Type B pancreatic cell (in vitro differentiated cells): ENCODE measurements around the gene MACIR. TPM values are rescaled to one million over a fixed set of nuclear protein-coding genes. Genes with fewer than 3 reads are reported as not detected.

Source experiments
- DNase-seq: peaks from one replicate; pipeline ENCODE4 v3.0.0; 2021; ENCODE audit warnings: mixed read lengths; ENCODE audit not compliant: unreplicated experiment; ENCODE audit errors: extremely low spot score
- H3K27ac Mint-ChIP-seq: 2 replicates; pipeline ENCODE4 v1.8.0; 2021; ENCODE audit warnings: mild to moderate bottlenecking, mixed read lengths
- H3K27me3 Mint-ChIP-seq: 2 replicates; pipeline ENCODE4 v1.8.0; 2021; ENCODE audit warnings: mixed read lengths
- H3K36me3 Mint-ChIP-seq: 2 replicates; pipeline ENCODE4 v1.8.0; 2021; ENCODE audit warnings: mixed read lengths
- H3K4me1 Mint-ChIP-seq: one replicate; pipeline ENCODE4 v1.8.0; 2021; ENCODE audit warnings: mixed read lengths; ENCODE audit not compliant: unreplicated experiment
- H3K4me3 Mint-ChIP-seq: 2 replicates; pipeline ENCODE4 v1.8.0; 2021; ENCODE audit warnings: mild to moderate bottlenecking, mixed read lengths
- H3K9me3 Mint-ChIP-seq: 2 replicates; pipeline ENCODE4 v1.8.0; 2021; ENCODE audit warnings: mixed read lengths
- total RNA-seq: library from RNA; stranded (reverse); gene quantifications from 2 replicates; pipeline ENCODE4 v1.2.1, GENCODE V29; 2021; ENCODE audit warnings: low replicate concordance
- TF ChIP-seq, protein P1 (sequence below): fragments of 200-600 bp; sonication (generic); conservative IDR thresholded peaks from 2 replicates; pipeline ENCODE4 v1.5.0; 2021; ENCODE audit warnings: antibody characterized with exemption, mild to moderate bottlenecking

Gene MACIR
- total RNA-seq, 1 donor from 2014 or later, result 19.3 TPM

- TF ChIP-seq, protein P1, sequence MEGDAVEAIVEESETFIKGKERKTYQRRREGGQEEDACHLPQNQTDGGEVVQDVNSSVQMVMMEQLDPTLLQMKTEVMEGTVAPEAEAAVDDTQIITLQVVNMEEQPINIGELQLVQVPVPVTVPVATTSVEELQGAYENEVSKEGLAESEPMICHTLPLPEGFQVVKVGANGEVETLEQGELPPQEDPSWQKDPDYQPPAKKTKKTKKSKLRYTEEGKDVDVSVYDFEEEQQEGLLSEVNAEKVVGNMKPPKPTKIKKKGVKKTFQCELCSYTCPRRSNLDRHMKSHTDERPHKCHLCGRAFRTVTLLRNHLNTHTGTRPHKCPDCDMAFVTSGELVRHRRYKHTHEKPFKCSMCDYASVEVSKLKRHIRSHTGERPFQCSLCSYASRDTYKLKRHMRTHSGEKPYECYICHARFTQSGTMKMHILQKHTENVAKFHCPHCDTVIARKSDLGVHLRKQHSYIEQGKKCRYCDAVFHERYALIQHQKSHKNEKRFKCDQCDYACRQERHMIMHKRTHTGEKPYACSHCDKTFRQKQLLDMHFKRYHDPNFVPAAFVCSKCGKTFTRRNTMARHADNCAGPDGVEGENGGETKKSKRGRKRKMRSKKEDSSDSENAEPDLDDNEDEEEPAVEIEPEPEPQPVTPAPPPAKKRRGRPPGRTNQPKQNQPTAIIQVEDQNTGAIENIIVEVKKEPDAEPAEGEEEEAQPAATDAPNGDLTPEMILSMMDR, result no peak
- H3K36me3 Mint-ChIP-seq, result no peaks in the 10 kb centered on the region
- H3K9me3 Mint-ChIP-seq, result no peaks in the 10 kb centered on the region
- no peak overlapping the region for H3K4me3 Mint-ChIP-seq
- DNase-seq, result no peak
- H3K4me1 Mint-ChIP-seq, result no peaks in the 10 kb centered on the region
- H3K27me3 Mint-ChIP-seq, result no peaks in the 10 kb centered on the region
- no peak overlapping the region for H3K27ac Mint-ChIP-seq
Measured at GRCh38 chr5:103315455-103315854, 56.9 kb downstream of the MACIR start.

DNA sequence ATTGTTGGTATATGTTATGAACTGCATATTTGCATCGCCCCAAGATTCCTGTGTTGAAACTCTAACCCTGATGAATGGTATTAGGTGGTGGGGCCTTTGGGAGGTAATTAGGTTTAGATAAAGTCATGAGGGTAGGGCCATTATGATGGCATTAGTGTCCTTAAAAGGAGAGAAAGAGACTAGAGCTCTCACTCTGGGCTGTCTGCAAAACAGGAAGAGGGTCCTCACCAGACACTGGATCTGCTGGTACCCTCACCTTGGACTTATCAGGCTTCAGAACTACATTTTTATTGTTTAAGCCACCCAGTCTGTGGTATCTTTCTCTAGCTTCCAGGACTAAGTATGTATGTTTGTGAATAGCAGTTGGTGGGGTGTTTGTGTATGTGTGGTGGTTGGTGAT lies 68.9 kb downstream of the MACIR start:
- no peak overlapping the region for H3K4me3 Mint-ChIP-seq
- DNase-seq, result no peak
- no peaks in the 10 kb centered on the region for H3K27me3 Mint-ChIP-seq
- H3K36me3 Mint-ChIP-seq, result no peaks in the 10 kb centered on the region
- H3K4me1 Mint-ChIP-seq, result no peaks in the 10 kb centered on the region
- no peaks in the 10 kb centered on the region for H3K9me3 Mint-ChIP-seq
- H3K27ac Mint-ChIP-seq, result no peak overlapping the region
- TF ChIP-seq, protein P1, result no peak

DNA sequence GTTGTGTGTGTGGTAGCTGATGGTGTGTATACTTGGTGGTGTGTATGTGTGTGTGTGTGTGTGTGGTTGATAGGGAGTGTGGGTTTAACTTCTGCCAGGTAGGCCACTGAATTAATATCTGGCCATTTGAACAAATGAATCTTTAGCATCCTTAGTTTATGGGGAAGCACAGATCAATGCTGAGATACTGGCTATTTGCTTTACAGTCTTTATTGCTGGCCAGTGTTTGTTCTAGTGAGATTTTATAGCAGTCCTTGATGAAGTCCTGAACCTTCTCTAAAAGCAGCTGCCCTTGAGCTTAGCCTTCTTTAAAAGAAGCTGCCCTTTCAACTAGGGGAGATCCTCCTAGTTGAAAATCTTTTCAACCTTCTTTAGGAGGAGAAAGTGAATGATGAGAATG lies 69.3 kb downstream of the MACIR start:
- H3K36me3 Mint-ChIP-seq, result no peaks in the 10 kb centered on the region
- H3K4me1 Mint-ChIP-seq, result no peaks in the 10 kb centered on the region
- H3K4me3 Mint-ChIP-seq, result no peak overlapping the region
- no peak for DNase-seq
- no peaks in the 10 kb centered on the region for H3K27me3 Mint-ChIP-seq
- H3K27ac Mint-ChIP-seq, result no peak overlapping the region
- TF ChIP-seq, protein P1, result no peak
- H3K9me3 Mint-ChIP-seq, result no peaks in the 10 kb centered on the region

Other genes with a start within 250 kb of the MACIR start
- 6.9 and 8.0 TPM in 2 replicates for gene GIN1, start 138.6 kb upstream of the MACIR start, total RNA-seq
- 59.5 and 71.5 TPM in 2 replicates for gene PPIP5K2, start 138.5 kb upstream of the MACIR start, total RNA-seq